CD4-positive, alpha-beta T cell treated with Interleukin-1 beta for 1 hour (primary cell): Measurements from ENCODE around the gene FBXO47.

Source experiments
- DNase-seq, 2 donors: peaks; one replicate each; pipeline ENCODE4 v3.0.0-alpha.2; 2020 to 2022

The FBXO47 gene

GRCh38 chr17:38899421-38899820, 67.8 kb downstream of the FBXO47 start:
- DNase-seq: no peak

- peak; percentile 84 to 86 for DNase-seq
These were observed 68.3 kb downstream of the FBXO47 start for GRCh38 chr17:38898812-38899348.

DNA sequence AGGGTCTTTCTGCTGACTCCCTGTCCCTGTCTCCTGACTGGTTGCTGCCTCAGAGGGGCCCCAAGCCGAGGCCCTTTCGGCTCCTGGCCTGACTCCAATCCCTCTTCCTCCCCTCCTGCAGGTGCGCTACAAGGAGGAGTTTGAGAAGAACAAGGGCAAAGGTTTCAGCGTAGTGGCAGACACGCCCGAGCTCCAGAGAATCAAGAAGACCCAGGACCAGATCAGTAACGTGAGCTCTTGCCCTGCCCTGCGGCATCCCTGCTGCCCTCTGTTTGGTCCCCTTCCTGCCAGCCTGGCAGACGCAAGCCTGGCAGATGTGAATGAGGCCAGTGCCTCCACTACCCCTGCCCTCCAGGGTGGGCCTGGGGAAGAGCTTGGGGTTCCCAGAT, 68.9 kb downstream of the FBXO47 start:
- no peak for DNase-seq

DNA sequence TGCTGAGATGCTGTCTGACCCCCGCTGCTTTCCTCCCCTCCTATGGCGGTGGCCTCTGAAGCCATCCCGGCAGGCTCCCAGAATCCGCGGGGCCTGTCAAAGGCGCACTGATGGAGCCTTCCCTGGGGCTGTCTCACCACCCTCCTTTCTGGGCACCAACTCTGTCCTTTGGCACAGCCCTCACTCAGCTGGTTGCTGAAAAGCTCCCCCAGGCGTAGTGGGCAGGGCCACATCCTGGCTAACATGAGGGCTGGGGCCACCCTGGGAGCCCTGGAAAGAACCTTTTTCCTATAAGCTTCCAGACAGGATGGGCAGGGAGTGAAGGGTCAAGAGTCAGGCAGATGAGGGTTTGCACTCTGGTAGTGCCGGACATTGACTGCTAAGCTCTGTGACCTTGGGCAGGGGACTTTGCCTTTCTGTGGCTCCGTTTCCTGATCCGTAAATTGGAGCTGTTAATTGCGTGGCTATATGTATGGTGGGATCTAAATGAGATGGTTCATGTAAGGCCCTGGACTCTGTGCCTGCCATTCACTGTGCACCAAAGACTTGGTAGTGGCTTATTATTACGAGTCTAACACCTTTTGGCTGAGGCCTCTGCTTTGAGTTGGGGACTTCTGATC, 69.4 kb downstream of the FBXO47 start:
- DNase-seq: no peak

DNA sequence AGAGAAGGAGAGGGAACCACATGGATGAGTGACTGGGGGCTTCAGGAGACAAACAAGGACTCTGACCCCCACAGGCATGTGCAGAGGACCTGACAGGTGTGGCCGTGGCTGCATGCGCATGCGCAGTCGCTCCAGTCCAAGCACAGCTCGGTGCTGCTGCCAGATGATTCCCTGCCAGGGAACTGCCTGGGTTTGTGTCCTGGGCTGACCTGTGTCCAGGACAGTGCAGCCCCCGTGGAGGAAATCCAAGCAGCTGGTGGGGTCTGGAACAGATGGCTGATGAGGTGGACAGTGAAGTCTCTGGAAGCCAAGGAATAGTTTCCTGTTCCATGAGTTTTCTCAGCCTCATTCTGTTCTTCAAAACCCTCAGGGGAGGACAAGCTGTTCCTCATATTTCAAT, 70.0 kb downstream of the FBXO47 start:
- no peak for DNase-seq

DNA sequence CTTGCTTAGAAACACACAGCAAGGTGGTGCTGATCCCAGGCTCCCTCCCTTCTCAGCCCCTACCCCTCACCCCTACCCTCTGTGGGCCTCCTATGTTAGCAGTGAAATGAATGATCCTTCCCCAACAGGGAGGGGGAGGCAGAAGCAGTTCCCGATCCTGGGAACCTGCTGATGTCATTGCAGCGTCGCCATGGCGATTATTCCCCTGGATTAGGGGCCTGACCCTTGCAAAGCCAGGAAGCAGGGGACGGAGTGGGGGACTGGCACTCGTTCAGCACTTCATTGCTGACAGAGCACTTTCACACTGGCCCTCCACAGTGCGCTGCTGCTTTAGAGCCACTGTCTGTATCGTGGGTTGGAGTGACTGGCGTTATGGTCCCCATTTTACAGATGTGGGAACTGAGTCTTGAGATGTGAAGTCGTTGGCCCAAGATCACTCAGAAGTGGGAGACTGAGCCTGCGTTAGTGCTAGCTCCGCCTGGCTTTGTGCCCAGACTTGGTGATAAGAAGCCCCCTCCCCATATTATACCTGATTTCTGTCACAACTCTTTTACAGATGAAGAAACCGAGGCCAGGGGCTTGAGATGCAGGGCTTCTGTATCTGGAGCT, 70.8 kb downstream of the FBXO47 start:
- no peak for DNase-seq

DNA sequence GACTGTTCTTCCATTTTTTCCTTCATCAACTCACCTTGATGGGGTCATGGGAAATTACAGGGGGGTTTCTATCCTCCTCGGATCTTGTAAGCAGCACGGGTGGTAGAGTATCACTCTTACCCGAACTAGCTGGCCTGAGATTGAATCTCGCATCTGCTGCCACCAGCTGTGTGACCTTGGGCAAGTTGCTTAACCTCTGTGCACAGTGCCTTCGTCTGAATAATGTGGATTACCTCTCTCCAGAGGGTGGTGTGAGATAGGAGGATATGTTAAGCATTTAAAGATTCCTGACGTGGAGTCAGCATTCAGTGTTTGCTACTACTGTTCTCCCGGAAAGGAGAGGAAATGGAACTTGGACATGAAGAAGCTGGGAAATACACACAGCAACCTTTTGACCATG, 72.9 kb downstream of the FBXO47 start:
- no peak for DNase-seq

DNA sequence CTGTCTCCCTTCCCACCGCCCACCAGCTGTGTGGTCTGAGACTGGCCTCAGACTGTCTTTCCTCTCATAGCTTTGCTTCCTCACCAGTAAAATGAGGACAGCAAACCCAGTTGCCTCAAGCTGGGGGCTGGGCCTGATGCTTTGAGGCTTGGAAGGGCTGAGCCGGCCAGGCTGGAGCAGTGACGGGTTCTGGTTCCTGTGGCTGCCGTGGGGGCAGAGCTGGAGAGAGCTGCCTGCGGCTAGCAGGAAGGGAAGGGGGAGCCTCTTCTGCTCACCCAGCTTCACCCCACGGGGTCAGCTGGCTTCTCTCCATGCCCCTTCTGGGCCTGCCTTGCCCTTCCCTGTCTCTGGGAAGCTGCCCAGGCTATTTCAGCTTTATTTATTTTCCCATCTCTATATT, 73.6 kb downstream of the FBXO47 start:
- peak in 1 of 2 donors; percentile 42 for DNase-seq

DNA sequence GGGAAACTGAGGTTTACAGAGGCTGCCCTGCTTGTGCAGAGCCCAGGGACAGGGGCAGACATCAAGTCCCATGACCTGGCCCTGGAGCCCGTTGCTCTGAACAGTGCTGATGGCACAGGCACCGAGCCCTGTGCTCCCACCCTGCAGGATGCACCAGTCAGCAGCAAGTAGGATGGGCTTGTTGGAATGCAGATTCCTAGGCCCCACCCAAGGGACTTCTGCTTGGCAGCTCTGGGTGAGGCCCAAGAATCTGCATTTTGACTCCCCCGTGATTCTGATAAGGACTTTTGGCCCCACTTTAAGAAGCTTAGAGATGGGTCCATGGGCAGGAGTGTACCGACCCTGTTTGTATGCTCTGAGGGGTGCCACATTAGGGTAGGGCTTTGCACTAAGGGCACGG, 74.1 kb downstream of the FBXO47 start:
- DNase-seq: no peak

- no peak for DNase-seq
These were observed 74.6 kb downstream of the FBXO47 start for GRCh38 chr17:38892620-38893019.

DNA sequence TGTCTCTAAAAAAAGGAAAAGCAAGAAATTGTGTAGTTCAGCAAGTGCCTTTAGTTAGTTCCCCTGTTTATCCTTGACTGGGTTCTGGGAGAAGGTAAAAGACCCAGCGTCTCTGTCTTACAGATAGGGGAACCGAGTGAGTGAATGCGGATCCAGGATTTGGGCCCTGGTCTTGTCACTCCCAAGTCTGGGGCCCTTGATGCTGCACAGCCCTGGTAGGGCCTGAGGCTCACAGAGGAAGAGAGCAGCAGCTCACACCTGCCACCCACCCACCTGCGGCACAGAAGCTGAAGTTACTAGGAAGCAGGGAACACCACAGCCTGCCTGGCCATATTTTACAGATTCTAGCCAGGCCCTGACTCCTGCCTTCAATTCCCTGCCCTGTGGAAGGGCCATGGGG, 75.1 kb downstream of the FBXO47 start:
- DNase-seq: no peak

- DNase-seq: no peak
These were observed 75.8 kb downstream of the FBXO47 start for GRCh38 chr17:38891441-38891840.

DNA sequence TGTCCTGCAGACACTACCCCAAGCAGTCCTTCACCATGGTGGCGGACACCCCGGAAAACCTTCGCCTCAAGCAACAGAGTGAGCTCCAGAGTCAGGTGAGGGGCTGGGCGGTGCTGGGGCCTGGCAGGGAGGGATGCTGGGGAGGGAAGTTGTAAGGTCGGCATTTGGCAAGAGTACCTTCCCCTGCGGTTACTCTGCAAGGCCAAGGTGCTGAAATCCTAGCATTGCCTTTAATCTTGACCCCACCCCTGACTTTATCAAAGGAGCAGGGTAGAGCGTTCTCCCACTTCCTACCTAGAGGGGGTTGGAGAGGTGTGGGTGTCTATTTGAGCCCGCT, 76.8 kb downstream of the FBXO47 start:
- DNase-seq: no peak

GRCh38 chr17:38889745-38890409, 77.3 kb downstream of the FBXO47 start:
- DNase-seq: no peak

DNA sequence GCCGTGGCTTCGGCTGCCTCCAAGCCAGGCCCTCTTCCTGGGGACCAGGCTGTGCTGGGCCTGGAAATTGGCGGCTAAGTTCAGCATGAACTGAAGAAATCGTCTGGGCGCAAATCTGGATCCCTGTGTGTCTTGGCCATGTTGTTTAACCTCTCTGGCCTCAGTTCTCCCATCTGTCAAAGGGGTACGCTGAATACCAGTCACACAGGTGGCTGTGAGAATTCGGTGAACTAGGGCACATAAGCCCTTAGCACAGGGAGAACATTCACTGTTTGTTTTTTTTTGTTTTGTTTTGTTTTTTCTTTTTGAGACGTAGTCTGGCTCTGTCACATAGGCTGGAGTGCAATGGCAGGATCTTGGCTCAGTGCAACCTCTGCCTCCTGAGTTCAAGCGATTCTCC, 78.4 kb downstream of the FBXO47 start:
- no peak for DNase-seq

GRCh38 chr17:38886643-38887010, 80.6 kb downstream of the FBXO47 start:
- no peak for DNase-seq
